ENCODE results near the gene CHID1. TPM values are rescaled to one million over a fixed set of nuclear protein-coding genes. Genes with fewer than 3 reads are reported as not detected.

Gene CHID1
- total RNA-seq, 2 experiments from 2014 or later, result 30.6 to 71.1 TPM

DNA sequence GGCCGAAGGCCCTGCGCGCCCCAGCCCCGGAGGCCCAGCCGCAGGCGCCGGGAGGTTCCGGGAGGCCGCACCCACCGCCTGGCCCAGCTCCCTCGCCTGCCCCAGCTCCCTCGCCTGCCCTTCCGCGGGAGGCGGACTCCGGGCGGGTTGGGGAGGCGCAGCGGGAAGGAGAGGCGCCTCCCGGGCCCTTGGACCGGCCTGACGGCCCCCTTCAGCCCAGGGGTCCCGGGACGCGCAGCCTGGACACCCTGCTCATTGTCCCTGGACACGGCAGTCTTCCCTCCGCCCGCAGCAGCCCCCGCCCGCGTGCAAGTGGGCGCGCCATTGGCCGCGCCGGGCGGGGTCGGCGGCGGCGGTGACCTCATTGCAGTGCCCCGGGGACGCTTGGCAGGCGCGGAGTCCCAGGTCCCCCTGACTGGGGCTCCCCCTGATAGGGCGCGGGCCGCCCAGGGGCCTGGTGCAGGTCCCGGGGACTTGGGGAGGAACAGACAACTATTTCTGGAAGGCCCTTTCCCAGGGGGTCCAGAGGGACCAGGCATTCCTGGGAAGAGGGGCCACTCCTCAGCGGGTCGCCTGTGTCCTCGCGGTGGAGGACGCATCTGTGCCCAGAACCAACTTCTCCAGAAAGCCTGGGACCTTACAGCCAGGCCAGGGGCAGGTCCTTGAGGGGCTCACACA, 77.4 kb downstream of the CHID1 start:
- DNase-seq (ENCODE audit: low spot score), result no peak
- no peaks in the 10 kb centered on the region for H3K9me3 ChIP-seq (ENCODE audit: low read length)
- H2AFZ ChIP-seq (ENCODE audit: low read length), result no peak overlapping the region
- intact Hi-C loops (cut with micrococcal nuclease; ENCODE audit: unreplicated experiment), result no loop called here
- no peaks in the 10 kb centered on the region for H3K9me2 ChIP-seq (ENCODE audit: insufficient read depth, low read length)
- no TSS peak for BruUV-seq (replicated peaks)
- 0 out of 2 replicates have a peak, but pooled peaks cover 3% of the 10 kb centered on the region for H4K20me1 ChIP-seq (ENCODE audit: insufficient read depth, low read length)
- no peak overlapping the region for H3K4me2 ChIP-seq (ENCODE audit: low read length)
- H3K4me1 ChIP-seq (ENCODE audit: insufficient read depth, low read length, poor library complexity, severe bottlenecking), result peaks cover 19% of the 10 kb centered on the region
- no peak overlapping the region for H3K4me3 ChIP-seq (ENCODE audit: low read depth, low read length, poor library complexity, severe bottlenecking)
- ChIA-PET POLR2A (no interaction called here), CTCF (ENCODE audit: unreplicated experiment) (no interaction called here)
- H3K27ac ChIP-seq (ENCODE audit: low read depth, low read length, poor library complexity, severe bottlenecking), result no peak overlapping the region
- no peak for TF ChIP-seq EZH2phosphoT487 (IDR thresholded peaks at IDR 0.05; ENCODE audit: borderline replicate concordance, low read depth, low read length)
- TF ChIP-seq, protein P1, sequence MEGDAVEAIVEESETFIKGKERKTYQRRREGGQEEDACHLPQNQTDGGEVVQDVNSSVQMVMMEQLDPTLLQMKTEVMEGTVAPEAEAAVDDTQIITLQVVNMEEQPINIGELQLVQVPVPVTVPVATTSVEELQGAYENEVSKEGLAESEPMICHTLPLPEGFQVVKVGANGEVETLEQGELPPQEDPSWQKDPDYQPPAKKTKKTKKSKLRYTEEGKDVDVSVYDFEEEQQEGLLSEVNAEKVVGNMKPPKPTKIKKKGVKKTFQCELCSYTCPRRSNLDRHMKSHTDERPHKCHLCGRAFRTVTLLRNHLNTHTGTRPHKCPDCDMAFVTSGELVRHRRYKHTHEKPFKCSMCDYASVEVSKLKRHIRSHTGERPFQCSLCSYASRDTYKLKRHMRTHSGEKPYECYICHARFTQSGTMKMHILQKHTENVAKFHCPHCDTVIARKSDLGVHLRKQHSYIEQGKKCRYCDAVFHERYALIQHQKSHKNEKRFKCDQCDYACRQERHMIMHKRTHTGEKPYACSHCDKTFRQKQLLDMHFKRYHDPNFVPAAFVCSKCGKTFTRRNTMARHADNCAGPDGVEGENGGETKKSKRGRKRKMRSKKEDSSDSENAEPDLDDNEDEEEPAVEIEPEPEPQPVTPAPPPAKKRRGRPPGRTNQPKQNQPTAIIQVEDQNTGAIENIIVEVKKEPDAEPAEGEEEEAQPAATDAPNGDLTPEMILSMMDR (conservative IDR thresholded peaks at IDR 0.05; ENCODE audit: low read length), result no peak
- H3K79me2 ChIP-seq (ENCODE audit: insufficient read depth, low read depth, low read length), result no peaks in the 10 kb centered on the region
- peaks cover 8% of the 10 kb centered on the region; the same call in 1 of the 2 replicates for H3K36me3 ChIP-seq (ENCODE audit: insufficient read depth, low read length)

DNA sequence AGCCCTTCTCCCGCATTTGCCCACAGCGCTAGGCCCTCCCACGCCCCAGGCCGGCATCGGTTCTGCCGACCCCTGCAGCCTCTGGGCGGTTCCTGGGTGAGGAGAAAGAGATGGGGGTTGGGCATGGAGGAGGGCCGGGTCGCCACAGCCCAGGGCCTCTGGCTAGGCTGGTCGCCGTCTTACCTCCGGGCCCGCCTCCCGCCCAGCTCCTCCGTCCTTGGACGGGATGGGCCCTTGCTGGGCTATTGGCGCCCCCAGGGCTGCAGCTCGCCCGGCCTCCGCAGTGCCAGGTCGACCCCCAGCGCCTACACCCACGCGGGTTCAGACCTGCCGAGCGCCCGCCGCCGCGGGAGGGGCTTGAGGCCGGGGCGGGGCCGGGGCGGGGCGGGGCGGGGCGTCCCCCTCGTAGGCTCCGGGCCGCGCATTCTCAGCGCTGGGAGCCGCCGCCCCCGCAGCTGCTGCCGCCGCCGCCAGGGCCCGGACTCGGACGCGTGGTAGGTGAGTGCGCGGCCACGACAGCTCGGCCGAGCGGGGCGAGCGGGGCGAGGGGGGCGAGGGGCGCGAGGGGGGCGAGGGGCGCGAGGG, 78.0 kb downstream of the CHID1 start, which contains the start of gene CD151:
TSS of gene CD151 (plus strand) at position 424 of the 585 bp plus-strand sequence. CDS start 3,118 bp downstream, outside the sequence.
- H3K4me2 ChIP-seq (ENCODE audit: low read length), result no peak within 1 kb of the TSS; the same call in 1 of the 2 replicates
- H3K9me3 ChIP-seq (ENCODE audit: low read length), result no peaks in the 10 kb centered on the region
- CTCF ChIA-PET (ENCODE audit: unreplicated experiment), result no interaction called here
- no peak for DNase-seq (ENCODE audit: low spot score)
- no peak within 1 kb of the TSS for H3K27ac ChIP-seq (ENCODE audit: low read depth, low read length, poor library complexity, severe bottlenecking)
- no TSS peak for BruUV-seq (replicated peaks)
- TF ChIP-seq, protein P1 (conservative IDR thresholded peaks at IDR 0.05; ENCODE audit: low read length), result no peak
- no peak for TF ChIP-seq EZH2phosphoT487 (IDR thresholded peaks at IDR 0.05; ENCODE audit: borderline replicate concordance, low read depth, low read length)
- POLR2A ChIA-PET, result no interaction called here
- peaks cover 3% of the 10 kb centered on the region; the same call in 1 of the 2 replicates for H3K36me3 ChIP-seq (ENCODE audit: insufficient read depth, low read length)
- no peak within 1 kb of the TSS for H2AFZ ChIP-seq (ENCODE audit: low read length)
- H3K4me3 ChIP-seq (ENCODE audit: low read depth, low read length, poor library complexity, severe bottlenecking), result no peak within 1 kb of the TSS
- no peaks in the 10 kb centered on the region for H3K79me2 ChIP-seq (ENCODE audit: insufficient read depth, low read depth, low read length)
- H4K20me1 ChIP-seq (ENCODE audit: insufficient read depth, low read length), result 0 out of 2 replicates have a peak, but pooled peaks cover 3% of the 10 kb centered on the region
- intact Hi-C loops (cut with micrococcal nuclease; ENCODE audit: unreplicated experiment), result no loop called here
- peaks cover 23% of the 10 kb centered on the region for H3K4me1 ChIP-seq (ENCODE audit: insufficient read depth, low read length, poor library complexity, severe bottlenecking)
- H3K9me2 ChIP-seq (ENCODE audit: insufficient read depth, low read length), result no peaks in the 10 kb centered on the region

Data from OCI-LY7 (cell line).